ENCODE measurements around the gene GID8.

The GID8 gene

DNA sequence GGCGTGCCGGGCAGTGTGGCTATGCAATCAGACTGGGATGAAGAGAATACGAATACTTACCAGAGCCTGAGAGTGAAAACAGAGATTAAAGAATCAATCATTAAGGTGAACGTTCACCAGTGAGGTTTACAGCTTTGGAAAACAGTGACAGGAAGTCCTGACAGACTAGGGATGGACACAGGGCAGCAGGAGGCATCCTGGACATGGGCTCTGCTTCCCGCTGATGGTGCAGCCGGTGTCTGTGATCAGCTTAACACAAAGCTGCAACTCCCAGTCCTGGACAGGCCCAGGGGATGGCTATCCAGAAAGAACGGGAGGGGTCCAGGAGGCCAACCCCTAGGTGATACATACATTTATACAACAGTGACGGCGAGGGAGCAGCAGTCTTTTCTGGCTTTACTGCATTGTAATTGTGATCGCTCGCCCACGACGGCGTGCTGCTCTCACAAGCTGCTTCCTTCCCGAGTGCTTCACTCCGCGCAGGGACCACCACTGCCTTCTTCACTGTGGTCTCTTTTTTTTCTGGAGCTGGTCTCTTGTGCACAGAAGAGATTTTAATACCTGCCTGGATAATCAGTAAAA is 32.3 kb upstream of the GID8 start:
- no peak for DNase-seq

DNA sequence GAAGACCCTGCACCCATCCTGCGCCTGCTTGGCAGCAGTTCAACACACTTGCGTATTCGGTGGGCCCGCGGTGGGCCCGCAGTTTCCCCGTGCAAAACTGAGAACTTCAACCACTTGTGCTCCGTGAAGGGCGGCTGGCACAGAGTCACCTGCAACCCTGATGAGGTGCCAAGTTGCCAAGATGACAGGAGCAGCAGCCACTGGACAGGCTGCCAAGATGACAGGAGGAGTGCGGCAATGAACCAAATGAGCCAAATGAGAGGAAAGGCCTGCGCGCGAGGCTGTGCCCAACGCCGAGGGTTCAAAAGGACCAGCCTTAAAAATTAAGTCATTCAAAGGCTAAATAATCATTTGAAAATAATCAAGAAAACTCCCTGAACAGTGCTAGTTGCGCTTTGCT is 31.7 kb upstream of the GID8 start:
- no peak for DNase-seq

DNA sequence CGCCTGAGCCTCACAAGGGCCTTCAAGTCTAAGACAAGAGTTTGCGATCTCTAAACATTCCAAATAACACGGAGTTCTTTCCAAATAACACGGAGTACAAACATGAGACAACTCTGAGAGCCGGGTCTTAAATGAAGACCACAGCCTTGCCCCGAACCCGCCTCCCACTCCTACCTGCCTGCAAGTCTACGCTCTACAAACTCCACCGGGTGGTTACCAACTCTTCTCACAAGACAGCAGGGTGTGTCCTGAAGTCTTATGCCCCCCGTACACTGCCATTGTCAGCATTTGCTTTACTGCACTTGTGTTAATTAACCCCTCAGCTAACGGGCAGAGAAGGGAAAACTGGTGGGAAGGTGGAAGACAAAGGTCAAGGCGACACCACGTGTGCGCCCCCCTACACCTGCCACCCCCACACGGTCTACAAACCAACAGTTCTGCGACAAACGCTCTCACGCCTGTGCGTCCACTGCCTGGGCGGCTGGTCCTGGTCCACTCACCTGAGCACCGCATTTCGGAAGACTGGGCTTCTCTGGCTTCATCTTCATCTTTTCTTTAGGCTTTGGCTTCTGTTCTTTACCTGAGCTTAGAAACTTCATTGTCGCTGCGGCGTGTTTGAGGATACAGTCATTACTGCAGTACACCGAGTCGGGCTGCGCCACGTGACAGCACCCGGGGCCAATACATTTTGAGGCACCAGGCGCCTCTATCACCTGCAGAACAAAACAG is 31.1 kb upstream of the GID8 start:
- DNase-seq: no peak

DNA sequence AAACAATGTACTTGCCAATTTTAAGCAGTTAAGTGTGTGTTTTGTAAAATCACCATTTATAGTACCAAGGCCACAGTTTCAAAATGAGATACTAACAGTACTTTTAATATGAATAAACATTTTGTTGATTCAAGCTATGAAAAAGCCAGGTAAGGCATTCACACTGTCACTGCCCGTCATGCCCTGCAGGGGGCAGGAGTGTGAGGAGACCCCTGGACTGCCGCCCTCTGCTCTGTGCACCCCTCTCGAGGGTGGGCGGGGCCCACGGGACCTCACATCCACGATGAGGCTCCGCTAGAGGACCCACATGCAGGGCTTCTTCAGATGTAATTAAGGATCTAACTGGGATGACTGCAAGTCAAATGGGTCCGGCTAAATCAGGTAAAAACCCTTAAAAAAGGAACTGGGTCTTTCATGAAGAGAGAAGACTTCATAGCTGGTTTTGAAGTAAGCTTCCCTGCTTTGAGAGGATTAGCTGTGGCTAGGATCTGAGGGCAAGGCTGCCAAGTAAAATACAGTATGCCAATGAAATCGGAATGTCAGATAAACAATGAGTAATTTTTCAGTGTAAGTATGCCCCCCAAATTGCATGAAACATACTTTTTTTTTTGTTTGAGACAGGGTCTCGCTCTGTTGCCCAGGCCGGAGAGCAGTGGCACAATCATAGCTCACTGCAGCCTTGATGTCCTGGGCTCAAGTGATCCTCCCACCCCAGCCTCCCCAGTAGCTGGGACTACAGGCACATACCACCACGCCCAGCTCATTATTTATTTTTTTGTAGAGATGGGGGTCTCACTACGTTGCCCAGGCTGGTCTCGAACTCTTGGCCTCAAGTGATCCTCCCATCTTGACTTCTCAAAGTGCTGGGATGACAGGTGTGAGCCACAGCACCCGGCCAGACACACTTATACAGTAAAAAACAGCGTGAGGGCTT is 30.3 kb upstream of the GID8 start:
- no peak for DNase-seq

DNA sequence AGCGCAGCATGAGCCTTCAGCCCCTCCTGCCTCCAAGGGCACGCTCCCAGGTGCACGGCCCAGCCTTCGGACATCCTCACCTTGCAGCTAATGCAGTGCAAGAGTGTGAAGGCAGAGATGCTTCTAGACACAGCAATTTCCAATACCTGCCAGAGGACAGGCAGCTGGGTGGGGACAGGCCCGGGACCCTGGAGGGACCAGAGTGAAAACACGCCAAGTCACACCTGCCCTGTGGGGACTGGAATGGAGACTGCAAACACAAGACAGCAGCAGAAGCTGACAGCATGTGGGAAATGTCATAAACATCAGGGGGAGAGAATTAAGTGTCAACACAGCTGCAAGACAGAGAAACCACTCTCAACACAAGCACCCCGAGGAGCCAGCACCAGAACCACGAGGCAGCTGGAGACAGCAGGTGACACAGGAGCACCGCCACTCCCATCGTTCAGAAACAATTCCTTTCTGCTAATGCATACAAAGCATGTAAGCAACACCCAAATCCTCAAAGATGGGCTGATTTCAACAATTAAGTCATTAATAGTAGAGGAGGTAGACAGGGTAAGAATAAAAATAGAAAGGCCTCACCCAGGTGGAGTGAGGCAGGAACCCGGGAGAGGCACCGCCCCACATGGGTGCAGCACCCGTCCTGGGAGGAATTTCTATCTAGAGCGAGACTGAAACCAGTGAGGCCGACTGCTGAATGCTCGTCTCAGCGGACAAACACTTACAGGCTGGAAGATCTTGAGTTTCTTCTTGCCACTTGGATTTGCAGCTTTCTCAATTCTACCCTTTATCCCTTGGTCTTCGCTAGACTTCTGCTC is 28.8 kb upstream of the GID8 start:
- DNase-seq: no peak

DNA sequence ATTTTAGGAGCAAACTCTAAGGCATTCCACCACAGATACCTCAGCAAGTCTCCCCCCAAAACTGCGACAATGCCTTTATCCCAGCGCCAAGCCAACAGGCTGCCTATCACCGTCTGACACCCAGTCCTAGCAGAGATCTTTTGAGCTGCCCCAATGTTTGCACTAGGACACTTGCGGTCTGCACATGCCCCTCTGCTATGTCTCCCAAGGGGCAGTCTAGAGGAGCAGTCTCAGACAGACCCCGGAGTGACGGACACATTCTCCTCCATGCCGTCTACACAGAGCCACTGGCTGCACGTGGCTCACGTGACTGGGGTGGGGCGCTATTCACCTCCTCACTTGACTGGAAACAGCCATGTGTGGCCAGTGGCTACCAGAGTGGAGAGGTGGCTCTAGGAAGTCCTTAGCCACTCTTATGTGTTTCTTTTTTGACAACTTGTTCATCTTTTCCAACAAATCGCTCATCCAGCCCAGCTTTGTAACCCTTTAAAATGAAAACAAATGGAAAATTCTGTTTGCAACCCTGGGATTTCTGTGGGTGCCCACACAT is 27.7 kb upstream of the GID8 start:
- no peak for DNase-seq

DNA sequence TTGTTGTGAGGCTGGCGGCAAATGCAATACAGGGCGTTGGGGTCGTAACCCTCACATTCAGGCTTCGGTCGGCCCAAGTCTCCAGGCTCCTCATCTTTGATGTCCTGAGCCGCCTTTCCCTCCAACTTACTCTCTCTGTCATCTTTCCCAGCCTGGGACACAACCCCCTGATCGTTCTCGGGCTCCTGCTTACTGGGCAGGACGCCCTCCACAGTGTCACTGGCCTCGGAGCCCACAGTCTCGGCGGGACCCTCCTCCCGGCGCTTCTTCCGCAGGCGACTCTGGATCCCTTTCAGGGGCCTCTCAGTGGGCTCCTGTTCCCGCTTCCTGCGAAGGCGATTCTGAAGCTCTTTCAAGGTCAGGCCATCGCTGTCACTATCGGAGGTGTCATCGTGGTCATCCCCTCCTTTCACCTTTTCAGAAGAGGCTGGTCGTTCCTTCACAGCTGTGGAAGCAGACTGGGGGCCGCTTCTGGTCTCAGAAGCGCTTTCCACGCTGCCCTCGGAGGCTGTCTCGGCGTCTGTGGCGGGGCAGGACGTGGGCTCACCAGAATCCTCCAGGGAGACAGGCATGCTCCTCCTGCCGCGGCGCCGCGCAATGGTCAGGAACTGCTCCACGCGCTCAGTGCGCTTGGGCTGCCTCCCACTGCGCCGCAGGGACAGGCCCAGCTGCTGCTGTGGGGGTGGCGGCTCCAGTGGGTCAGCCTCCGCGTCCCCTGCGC is 27.0 kb upstream of the GID8 start:
- DNase-seq: no peak

DNA sequence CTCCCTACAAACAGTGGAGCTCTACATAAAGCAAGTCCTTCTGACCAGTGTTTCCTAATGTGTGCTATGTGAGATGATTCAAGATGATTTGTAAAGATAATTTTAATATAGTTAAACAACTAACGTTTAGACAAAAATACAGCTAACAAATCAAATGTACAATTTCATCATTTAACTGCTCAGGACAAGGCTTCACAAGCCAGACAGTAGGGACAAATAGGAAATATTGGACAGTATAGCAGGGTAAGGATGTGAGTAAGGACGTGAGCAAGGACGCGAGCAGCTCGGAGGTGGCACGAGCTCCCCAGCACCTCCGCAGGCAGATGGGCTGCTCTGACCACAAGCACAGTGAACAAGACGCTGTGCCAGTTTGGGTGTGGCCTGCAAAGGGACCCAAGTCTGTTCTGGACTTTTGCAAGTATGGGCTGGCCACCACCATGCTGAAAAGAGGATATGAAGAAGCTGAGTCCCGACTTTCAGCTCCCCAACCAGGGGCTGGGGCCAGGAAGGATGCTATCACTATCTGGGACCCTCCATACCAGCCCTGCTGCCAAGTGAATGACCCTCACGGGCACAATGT is 26.2 kb upstream of the GID8 start:
- DNase-seq: no peak

DNA sequence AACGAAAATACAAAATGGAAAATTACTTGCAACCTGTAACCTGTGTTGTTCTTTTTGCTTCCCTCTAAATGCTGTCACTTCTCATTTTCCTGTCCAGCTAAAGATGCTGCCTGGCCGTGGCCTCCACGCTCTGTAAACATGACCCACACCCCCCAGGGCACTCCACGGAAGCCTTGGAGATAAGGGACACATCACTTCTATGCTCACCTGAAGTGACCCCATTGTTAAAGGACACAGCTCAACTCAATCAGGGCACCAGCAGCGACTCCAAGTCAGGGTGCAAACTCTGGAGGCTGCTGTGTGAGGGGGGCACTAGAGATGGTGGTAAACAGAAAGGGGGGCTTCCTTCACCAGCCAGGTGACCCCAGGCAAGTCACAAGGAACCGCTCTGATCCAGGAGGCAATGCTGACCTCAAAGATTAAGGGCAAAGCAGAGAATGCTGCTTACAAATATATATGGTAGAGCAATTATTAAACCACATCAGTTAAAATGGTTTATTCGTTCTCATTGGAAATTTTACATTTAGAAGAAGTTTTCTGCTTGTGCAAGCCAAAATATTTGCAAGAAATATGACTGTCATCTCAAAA is 24.8 kb upstream of the GID8 start:
- no peak for DNase-seq

DNA sequence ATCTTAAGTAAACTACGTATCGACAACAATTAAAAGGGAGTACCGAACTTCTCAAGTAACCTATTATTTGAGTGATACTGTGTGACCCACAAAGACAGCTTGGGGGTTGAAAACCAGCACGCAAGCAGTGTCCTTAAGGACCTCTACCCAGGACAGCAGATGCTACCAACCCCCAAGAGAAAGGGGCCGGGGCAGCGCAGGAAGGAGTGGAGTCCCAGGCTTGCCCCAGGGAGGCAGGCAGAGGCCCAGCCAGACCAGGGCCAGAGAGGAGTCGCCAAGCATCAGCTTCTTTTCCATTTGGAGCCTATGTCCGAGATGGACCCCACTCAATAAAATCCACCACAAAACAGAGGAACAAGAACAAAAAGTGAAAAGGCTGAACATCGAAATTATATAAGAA is 23.5 kb upstream of the GID8 start:
- no peak for DNase-seq

DNA sequence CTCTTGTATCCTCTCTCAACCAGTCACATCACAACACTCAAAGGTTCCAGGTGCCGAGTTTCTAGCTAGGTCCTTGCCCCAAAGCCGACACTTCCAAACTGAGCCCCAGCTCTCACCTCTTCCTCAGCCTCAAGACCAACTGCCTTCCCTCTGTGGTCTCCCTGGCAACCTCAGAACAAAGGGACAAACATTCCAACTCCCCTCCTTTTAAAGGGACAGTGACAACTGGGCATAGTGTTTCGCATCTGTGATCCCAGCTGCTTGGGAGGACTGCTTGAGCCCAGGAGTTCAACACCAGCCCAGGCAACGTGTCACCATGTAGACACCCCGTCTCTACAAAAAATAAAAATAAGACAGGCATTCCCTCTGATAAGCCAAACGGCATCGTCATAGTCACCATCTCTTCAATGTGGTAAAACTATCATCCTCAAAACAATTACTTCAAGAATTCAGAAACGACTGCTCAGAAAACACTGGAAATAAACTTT is 22.9 kb upstream of the GID8 start:
- no peak for DNase-seq

DNA sequence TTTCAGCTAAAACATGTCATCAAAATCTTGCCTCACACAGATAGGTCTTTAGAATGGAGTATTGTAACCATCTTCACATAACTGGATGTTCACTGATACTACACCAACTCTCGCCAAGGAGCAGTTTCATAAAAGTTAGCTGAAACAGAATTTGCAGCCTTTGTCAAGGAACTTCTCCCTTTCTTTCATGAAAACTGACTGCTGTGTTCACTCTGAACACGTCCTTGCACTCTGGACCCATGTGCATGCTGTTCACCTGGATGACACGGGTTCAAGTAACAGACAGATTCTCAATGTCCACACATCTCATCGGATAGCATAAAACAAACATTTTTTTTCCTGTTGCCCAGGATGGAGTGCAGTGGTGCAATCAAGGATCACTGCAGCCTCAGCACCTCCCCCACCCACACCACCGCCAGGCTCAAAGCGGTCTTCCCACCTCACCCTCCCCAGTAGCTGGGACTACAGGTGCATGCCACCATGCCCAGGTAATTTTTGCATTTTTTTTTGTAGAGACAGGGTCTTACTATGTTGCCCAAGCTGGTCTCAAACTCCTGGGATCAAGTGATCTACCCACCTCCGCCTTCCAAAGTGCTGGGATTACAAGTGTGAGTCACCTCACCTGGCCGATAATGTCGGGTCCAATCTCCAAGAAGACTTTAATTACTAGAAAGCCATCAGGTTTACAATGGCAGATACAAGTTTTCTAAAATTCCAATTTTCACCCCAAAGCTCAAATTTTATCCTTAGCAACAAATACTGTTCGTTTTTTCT is 21.1 kb upstream of the GID8 start:
- no peak for DNase-seq

DNA sequence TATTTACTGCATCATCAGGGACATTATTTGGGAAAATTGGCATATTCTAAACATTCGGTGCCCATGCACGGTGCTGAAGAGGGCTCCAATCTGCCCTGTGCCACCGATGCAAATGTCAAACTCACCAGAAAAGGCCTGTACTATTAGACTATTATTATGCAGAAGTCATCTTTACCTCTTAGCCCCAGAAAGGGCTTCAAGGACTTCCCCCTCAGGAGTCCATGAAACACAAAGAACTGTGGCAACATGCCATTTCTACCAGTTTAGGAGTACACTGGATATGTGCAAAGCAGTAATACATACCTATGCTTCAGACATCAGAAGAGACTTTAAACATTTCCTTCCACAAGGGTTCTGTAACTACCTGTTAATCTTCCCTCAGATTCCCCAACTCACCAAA is 20.2 kb upstream of the GID8 start:
- no peak for DNase-seq

DNA sequence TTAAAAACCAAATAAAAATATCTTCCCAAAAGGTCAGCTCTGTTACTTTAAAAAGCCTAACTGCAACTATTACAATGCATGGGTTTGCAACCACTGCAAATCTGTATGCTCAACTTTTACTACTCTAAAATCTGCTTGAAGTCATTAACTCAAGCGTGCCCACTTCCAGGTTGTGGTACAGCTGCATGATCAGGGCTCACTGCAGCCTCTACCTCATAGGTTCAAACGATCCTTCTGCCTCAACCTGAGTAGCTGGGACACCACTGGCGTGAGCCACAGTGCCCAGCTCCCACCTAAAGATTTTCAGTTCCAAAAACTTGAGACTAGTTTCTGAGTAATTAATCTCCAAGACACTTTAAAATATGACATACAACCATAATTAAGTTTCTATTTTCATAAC is 19.8 kb upstream of the GID8 start:
- DNase-seq: no peak

DNA sequence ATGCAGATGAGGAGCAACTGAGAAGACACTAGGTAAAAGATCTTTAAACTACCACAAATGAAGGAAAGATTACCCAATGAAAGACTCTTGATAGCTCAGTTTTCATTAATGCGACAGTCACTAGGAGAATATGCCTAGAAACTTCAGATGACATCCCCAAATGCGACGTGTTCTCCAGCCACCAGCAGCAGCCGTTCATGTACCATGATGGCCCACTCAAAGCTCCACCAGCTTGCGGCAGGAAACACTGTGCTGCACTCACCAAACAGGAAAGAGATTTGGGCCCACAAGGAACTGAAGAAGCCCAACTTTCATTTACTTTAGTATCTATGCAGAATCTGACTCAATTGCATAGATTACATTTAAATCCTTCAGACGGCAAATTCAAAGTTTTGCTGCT is 19.1 kb upstream of the GID8 start:
- DNase-seq: no peak

DNA sequence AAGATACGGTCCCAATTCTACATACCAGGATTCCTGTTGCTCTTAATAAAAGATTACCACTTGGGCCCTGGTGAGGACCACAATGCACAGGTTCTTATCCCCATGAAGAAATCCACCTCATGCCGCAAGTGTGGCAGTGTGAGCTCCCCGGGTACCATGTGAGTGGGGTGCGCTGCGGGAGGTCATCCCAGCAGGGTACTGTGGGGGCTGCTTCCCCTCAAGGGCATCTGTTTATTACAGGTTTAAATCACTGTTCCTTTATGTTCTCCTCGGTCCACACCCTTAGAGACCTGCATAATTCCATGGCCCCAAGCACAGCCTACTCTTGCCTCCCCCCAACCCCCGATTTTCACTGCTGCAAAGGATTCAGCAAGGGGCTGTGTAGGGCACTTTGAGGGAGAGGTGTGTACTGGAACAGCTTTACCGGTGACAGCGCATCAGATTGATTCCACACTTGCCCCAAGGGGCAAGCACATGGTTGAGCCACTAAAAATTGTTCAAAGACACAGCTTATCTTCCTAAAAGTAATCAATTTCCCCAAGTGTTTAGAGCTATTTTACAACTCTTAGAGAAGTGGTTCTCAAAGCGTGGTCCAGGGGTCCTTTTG is 17.8 kb upstream of the GID8 start:
- DNase-seq: no peak

DNA sequence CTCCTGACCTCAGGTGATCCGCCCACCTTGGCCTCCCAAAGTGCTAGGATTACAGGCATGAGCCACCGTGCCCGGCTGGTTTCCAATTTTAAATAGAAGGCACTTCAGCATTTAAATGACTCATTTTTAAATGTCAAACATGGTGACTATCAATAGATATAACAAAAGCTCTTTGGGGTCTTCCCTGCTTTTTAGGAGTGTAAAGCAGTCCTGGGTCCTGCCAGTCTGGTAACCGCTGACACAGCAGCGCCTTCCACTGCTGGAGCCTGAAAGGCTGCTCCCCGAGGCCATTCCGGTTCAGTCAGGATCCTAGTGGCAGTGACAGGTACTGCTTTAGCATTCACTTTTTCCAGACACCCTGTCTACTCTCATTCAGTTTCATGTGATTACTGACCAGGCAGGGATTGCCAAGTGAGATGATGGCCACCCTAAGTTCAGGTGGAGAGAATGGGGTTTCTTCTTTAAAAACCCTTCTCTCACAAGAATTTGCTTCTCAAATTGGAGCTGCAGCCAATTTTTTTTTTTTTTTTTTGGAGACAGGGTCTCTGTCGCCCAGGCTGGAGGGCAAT is 16.7 kb upstream of the GID8 start:
- peak; percentile 54 for DNase-seq

DNA sequence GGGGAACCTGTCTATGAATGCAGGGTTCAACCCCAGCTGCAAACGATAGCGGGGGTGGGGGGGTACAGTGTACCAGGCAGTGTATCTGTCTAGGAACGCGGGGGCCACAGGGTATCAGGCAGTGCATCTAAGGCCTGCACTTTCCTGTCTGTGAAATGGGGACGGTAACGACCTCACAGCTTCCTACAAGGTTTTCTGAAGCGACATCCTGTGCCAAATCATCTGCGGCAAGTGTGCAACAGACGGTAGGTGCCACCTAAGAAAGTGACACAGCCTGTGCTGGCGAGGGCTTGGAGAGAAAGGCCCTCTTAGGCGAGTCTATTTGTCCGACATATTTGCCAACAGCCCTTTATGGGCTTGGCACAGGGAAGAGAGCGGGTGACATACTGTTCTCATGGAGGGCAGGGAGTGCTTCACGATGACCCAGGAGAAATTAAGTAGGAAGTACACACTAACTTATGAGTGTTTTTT is 15.5 kb upstream of the GID8 start:
- no peak for DNase-seq

DNA sequence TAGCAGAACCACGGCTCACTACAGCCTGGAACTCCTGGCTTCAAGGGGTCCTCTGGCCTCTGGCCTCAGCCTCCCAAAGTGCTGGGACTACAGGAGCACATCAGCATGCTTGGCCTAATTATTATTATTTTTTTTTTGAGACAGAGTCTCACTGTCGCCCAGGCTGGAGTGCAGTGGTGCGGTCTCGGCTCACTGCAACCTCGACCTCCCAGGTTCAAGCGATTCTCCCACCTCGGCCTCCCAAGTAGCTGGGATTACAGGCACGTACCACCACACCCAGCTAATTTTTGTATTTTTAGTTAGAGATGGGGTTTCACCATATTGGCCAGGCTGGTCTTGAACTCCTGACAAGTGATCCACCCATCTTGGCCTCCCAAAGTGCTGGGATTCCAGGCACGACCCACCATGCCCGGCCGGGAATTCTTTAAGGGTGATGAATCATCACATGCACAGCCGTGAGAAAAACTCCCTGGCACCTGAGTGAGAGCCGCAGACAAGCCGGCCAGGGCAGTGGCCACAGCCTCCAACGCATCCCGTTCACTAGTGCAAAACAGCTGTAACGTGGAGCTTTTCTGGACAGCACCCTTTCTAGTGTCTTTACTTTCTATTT is 14.8 kb upstream of the GID8 start:
- DNase-seq: peak; percentile 88

Measured in EL (cell line).